HL-60 (cell line): Measurements from ENCODE around the gene WAC.

Experiments used
- CTCF ChIP-seq: IDR thresholded peaks from one replicate; pipeline ENCODE4 v1.5.1; 2011; ENCODE audit warnings: low read length, control low read depth, inconsistent platforms; ENCODE audit not compliant: insufficient read depth
- REST ChIP-seq: IDR thresholded peaks from 2 replicates; pipeline ENCODE4 v1.6.1; 2012; ENCODE audit warnings: low read depth; ENCODE audit not compliant: insufficient replicate concordance
- SPI1 ChIP-seq: IDR thresholded peaks from 2 replicates; pipeline ENCODE4 v1.6.1; 2012; ENCODE audit warnings: low read depth, mild to moderate bottlenecking, borderline replicate concordance

GRCh38 chr10:28585076-28585475 is 52.2 kb downstream of the WAC start:
- TF ChIP-seq CTCF: no peak
- TF ChIP-seq REST: no peak
- no peak for TF ChIP-seq SPI1
